Measurements from ENCODE around the gene MAGI1.

MAGI1 gene

DNA sequence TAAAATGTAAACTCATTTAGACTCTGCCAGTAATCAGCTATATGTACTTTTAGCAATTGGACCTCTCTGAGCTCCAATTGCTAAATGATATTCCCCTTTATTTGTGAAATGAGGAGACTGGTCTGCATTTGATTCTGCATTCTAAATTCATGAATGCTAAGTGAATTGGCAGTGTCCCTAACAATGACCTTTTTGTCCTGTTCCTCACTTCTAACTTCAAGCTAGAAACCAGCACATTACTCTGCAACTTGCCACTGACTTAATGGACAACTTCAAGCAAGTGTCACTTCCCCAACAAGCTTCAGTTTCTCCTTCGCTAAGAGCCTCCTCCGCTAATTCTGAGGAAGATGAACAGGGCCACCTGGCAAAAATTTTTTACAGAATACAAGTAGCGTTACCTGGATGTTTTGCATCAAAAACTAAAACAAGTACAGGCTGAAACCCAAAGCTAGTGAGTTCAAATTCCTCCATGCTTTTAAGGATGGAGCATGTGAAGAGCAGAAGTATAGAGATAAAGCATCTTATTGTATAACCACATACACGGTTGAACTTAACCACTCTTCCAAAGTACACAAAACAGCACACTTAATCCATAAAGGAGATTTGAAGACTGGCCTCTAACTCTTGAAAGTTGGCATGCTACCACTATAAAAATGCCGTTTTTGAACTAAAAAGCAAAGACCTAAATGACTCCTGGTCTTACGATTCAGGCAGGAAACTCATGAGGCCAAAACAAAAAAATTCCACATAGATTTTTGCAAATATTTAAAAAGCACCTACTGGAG lies 207.6 kb downstream of the MAGI1 start:
- no peak for DNase-seq

DNA sequence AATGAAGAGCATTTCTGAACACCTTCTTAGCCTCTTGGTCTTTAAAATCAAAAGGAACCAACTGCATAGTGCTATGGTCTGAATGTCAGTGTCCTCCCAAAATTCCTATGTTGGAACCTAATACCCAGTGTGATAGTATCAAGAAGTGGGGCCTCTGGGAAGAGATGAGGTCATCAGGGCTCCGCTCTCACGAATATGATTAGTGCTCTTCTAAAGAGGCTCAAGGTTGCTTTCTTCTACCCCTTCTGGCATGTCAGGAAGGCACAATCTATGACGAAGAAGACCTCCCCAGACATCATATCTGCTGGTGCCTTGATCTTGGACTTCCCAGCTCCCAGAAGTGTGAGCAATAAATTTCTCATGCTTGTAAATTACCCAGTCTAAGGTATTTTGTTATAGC lies 209.5 kb downstream of the MAGI1 start:
- DNase-seq = no peak

DNA sequence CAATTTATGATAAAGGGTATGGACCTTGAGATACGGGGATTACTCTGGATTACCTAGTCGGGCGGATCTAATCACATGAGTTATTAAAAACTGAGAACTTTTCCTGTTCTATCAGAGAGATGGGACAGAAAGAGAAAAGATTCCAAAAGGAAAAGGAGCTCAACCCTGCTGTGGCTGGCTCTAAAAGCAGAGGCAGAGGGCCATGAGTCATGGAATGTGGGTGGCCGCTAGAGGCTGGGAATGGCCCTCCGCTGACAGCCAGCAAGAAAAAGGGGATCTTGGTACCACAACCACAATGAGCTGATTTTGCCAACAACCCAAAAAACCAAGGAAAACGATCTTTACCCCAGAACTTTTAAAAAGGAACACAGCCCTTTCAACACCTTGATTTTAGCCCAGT lies 210.0 kb downstream of the MAGI1 start:
- no peak for DNase-seq

DNA sequence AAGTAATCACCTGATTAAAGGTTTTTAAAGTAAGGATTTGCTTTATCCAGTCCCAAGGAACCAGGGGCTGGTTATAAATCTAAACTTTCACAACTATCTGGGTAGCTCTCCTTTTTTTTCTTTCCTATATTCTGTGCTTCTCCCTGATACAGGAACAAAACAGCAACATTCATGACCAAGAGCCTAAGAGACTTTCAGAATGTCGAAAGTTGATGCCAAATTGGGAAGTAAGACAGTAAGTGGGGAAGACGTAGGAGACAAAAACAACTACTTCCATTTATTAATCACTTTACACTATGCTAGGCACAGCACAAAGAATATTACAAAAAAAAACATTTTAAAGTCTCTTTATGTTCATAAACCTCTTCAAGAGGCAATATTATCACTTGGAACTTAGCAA lies 211.6 kb downstream of the MAGI1 start:
- DNase-seq = no peak

DNA sequence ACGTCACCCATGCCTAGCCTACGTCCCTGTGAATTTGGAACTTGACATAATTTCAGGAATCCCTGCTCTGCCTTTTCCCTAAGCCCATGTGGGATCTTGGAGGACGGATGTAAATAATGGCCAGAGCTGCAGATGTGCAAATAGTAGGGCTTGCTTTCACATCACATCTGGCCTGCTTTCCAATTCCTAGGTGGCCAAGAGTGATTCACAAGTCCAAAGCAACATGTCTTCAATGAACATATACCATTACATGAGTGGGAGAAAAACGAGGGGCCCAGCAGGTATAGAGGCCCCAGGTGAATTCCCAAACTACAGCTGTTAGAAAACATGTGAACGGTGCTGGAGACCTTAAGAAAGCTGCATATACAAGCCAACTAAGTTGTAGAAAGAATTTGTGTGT lies 214.6 kb downstream of the MAGI1 start:
- DNase-seq = no peak

DNA sequence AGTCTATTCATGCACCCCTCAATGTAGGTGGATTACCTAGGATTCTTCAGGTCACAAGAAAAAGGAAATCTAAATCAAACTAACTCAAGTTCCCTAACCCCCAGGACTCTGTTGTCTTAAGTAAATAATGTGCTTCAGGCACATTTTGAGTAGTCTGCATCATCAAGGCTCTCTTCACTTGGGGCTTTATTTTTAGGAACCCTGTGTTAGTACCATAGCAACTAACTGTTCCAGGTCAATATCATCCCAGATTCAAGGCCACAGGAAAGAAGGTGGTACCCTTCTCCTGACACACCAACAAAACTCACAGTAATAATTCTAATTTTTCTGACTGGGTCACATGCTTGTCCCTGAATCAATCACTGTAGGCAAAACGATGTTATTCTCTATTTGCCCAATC lies 218.1 kb downstream of the MAGI1 start:
- no peak for DNase-seq

DNA sequence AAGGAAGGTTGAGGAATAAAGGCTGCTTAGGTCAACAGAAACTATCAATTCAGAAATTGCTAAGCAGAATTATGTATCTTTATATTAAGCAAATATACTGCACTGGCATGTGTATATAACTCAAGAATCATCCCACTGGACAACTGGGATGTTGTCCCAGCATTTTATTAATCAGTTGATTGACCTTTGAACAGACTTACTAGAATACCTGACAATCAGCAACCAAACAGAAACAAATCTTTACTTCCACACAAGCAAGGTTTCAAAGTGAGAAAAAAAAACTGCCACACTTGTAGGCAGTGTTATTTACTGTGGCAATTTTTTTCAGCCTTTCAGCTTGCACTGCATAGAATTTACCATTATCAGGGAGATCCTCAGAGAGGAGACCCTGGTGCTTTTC lies 218.8 kb downstream of the MAGI1 start:
- no peak for DNase-seq

DNA sequence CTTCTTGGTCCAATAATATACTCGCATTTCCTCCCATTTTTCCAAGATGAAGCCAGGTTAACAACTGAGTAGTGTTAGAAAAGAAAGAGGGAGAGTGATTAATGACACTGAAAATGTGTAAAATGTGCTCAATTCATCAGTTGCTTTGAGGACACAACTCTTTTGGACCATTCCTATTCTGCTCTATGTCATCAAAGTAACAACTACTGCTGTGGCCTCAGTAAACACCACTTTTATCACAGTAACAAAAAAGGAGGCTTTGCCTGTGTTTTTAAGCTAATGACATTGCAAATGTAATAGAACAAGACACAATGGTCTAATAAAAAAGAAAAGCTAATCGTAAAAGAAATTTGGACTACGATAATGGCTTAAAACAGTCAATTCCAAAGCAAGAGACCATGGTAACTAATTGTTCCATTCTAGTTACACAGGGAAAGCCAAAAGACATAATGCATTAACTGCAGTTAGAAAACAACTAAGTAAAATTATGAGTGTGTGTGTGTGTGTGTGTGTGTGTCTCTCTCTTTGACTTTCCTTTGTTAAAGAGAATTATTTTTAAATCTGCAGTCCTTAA lies 221.1 kb downstream of the MAGI1 start:
- no peak for DNase-seq

DNA sequence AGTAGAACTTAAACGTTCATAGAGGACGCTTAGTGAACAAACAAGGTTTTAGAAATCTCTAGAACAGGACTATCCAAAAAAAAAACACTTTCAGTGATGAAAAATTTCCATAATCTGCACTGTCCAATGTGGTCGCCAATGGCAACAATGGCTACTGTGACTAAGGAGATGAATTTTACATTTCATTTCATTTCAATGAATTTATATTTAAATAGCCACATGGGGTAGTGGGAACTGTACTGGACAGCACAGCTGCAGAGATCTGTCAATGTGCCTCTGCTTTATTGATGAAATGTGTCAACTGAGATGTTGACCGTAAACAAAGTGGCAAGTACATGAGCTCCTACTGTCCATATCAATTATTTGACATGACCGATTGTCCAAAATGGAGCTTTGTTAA lies 222.5 kb downstream of the MAGI1 start:
- DNase-seq = no peak

DNA sequence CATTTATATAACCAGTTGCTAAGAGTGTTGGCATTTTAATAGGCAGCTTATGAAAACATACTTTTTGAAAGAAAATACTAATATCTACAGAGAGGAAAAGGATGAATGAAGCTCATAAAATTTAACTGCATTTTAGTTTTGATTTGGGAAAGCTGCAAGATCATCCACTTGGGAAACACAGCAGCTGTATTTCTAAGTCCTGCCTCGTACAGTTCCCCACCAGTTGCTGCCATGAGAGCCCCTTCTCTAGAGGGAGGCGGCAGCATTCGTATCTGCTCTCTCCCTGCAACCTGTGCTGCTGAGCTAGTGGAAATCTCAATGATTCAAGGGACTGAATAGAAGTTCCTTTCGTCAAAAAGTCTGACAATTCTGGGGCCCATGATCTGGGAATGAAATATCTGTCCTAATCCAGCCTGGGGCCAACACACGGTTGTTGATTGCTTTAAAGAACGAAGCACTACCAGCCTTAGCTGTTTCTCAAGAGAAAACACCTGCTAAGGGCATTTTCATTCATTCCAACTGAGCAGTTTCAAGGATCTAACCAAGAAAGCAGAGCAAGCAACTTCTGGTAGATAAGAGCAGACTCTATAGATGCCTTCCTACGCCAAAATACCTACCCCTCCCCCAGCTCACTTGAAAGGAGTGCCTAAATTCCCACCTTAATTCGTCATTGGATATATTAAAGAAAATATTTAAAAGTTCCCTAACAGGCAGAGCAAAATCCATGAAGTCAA lies 223.7 kb downstream of the MAGI1 start:
- DNase-seq = no peak

DNA sequence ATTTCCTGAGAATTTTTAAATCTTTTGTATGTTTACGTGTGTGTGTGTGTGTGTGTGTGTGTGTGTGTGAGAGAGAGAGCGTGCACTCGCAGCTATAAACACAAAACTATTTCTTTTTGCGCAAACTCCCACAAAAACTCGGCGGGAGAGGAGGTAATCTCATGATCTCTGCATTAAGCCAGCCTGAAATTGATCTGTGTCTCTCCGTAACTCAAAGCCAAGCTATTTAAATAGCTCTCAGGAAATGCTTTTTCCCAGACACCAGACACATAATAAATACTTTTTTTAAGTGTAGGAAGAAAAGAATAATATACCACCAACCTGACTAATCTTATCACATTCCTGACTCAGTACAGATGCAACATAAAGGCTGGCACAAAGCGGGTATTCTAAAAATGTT lies 226.8 kb downstream of the MAGI1 start:
- no peak for DNase-seq

DNA sequence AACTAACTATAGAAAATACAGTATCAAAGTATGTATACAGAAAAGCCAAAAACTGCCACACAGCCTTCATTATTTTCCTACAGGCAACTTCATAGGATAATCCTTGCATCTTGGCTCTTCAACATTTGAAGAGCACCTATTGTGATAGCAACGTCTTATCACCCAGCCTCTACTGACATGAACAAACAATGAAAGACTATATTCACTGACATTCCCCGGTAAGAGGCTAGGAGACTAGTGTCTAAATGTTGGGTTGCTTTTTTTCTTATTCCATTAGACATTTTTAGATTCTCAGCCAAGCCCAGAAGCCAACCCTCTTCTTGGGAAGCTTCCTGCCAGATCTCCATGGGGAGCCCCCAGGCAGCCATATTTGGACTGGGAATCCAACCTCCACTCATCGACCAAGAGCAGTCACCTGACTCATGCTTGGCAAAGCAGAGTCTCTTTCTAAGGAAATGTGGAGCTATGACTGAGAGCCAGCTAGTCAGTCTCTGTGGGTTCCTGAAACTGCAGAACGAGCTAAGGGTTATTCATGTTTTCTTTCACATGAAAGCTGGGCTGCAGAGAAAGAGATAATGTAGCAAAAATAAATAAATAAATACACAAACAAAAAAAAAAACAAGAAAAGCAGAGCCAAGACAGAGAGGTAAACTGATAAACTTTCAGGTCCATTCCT lies 227.5 kb downstream of the MAGI1 start:
- no peak for DNase-seq

DNA sequence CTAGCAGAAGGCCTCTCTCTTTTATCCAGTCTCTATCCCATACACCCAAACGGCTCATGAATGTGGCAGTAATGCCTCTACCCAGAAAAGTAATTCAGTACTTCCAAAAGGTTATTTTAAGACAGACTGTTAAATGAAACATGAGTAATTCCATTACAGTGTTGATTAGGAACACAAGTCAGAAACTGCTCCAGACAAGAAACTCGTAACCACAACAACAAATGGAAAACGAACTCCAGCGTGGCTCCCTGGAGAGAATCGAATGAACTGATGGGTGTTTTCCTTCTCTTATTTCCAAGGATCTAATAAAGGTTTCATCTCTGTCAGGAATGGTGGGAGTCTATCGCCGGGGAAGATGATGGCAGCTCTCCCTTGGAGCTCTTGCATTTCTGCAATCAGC lies 228.4 kb downstream of the MAGI1 start:
- DNase-seq = no peak

DNA sequence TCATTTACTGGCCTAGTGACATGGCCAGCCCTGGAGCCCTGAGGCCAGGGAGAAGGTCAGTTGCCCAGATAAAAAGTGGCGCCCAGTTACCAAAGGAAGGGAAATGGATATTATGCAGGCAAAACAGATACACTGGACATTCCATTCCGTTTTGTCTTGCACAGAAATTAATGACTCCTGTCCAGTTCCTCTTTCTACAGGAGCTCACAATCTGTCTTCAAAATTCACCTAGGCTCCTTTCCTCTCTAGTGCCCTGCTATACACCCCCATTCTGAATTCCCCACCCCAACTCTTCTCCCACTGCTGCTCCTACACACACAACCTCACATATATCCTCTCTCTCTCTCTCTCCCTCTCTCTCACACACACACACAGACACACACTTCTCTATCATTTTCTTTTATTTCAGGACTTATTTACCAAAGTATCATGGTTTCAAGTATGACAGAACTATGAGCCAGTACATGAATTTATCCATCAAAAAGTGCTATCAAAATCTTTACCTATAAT lies 229.0 kb downstream of the MAGI1 start:
- no peak for DNase-seq

DNA sequence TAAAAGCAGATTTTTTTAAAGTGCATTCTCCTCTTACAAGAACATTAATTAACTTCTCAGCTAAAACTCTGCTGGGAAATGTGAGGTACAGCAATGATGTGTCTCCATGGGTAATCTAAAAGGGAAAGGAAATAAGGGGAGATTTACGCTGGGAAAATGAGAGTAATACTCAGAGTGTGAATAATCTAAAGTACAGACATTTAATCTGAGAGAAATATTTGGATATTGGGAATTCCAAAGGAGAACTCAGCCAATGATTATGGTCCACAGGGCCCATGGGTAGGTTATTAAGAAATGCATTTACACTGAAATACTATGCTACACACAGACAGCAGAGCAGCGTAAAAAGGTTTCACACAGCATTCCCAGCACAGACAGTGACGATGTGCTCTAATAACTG lies 229.9 kb downstream of the MAGI1 start:
- no peak for DNase-seq

DNA sequence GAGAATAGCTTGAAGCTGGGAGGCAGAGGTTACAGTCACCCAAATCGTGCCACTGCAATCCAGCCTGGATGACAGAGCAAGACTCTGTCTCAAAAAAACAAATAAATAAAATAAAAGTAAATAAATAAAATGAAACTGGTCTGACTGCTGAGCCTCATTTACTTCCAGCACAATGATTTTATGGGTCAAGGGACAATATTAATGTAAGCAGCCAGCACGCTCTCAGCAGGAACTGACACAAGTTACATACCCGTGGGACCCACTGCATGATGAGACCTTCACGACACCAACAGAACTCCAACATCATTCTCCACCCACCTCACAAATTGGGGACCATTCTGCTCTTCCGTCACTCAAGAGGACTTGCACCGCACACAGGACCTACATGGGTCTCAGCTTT lies 230.3 kb downstream of the MAGI1 start:
- DNase-seq = no peak

DNA sequence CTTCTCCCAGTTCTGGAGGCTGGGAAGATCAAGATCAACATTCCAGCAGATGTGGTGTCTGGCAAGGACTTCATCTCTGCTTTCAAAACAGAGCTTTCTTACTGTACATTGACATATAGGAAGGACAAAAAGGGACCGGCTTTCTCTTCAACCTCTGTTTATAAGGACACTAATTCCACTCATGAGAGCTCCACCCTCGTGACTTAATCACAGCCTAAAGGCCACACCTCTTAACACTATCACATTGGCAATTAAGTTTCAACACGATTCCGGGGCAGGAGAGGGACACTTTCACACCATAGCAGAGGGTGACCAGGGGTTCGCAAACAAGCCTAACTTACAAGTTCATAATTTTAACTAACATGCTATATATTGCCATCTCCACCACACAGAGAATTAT lies 231.5 kb downstream of the MAGI1 start:
- DNase-seq = no peak

DNA sequence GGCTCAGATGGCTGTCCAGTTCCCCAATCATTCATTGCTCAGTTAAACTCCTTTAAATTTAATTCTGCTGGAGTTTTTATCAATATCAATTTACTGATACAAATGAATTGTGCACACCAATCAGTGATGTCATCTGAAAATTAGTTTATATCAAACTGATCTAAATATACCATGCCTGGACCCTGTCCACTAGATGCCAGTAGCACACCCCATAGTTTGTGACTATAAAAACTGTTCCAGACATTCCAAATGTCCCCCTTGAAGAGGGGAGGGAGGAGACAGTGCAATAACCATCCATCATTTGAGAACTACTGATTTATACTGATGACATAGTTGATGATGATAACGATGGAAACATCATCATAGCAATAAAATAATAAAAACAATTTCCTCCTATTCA lies 232.1 kb downstream of the MAGI1 start:
- no peak for DNase-seq

DNA sequence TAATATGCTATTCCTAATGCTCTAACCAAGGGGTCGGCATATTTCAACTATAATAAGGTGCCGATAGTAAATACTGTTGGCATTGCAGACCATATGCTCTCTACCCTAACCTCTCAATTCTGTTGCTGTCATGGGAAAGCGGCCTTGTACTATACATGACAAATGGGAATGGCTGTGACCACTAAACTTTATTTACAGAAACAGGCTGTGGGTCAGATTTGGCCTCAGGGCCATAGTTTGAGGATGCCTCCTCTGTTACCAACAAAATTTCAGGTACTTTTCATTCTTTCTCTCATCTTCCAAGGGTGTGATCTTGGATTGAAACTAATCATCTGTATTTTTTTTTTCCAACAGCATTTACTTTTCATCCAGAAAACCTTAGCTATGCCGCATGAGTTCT lies 242.0 kb downstream of the MAGI1 start:
- no peak for DNase-seq

DNA sequence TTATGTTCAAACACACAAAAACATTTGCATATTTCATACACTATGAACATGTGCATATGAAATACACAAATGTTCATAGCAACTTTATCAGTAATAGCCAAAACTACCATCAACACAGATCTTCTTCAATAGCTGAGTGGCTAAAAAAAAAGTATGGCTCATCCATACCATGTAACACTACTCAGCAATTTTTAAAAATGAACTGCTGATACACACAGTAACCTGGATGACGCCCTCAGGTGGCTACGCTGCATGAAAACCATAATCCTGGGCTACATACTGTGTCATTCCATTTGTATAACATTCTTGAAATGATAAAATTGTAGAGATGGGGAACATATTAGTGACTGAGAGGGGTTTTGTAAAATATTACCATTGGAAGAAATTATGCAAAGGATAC lies 243.6 kb downstream of the MAGI1 start:
- DNase-seq = no peak

DNA sequence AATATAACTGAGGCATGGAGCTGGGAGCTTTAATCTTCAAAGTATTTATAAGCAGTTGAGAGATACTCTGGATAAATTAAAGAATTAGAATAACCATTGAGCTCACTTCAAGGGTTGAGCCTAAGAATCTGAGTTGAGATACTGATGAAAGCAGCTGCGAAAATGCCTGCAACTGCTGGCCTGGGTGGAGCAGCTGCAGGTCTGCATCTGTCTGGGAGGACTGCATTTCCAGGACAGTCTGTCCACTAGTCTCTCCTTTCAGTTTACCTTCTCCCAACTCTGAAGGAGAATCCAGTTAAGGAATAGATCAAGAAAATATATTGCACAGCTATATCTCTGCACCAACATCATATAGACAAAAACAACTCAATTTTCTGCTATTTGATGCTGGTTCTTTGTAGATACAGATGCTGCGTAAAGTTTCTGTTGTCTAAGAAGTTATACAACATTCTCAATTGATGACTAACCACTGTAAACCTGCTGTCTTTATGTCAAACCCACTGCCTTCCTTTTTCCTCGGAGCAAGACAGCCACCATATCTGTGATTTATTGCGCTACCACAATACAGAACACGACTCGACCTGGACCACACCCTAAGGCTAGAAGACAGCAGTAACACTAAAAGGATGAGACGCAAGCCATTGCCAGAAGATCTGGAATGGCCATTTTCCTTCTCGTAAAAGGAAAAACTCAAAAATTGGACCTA lies 245.1 kb downstream of the MAGI1 start:
- DNase-seq = no peak

DNA sequence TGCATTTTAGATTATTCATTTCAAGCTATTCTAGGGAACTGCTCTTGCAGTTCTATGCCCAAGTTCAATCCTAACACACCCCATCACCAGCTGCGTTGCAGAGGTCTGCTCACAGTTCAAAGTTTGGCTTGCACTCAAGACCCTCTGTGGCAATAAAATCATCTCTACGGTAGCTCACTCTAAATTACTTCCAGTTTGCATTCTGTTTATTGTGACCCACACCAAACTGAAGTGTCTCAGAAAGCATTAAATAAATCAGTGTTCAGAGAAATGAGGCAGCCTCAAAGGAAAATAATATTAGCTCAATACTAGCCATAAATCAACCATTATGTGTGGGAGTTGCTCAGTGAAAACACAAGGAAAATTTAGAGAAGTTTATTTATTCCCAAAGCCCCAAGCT lies 250.3 kb downstream of the MAGI1 start:
- no peak for DNase-seq

DNA sequence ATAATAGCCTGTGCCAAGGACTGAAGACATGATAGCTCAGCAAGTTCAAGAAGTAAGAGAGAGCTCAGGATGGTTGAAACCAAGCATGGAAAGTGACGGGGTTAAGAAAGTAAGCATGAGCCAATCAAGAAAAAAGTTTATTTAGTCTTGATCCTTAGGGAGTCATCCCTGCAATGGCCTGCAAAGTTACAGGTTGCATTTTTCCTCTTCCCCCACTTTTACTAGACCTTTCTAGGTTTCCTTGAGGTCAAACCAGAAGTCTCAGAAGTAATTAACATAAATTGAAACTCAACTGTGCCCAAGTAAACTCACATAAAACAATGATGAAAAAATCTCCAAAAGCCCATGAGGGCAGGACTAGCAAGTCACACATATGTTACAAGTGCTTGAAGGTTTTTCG lies 250.9 kb downstream of the MAGI1 start:
- no peak for DNase-seq

Measured in stimulated activated CD4-positive, alpha-beta T cell treated with anti-CD3 and anti-CD28 coated beads, Interleukin-12 subunit alpha, Interleukin-12 subunit beta, amount 100 ng/mL, for 4 hours (primary cell).